Effector memory CD8-positive, alpha-beta T cell (primary cell): ENCODE data around the gene DEFB126.

Experiments
- ATAC-seq: fragments of 150-1000 bp; cut with Tn5 transposase; replicated peaks from 2 replicates; pipeline ENCODE4 v1.10.0; 2021; ENCODE audit warnings: mild to moderate bottlenecking, moderate library complexity
- DNase-seq, 3 experiments: peaks; one replicate each; pipeline ENCODE4 v3.0.0; 2021
- H3K27ac Mint-ChIP-seq, 2 donors: one replicate each; pipeline ENCODE4 v1.8.0; 2022; ENCODE audit warnings: mild to moderate bottlenecking in 2 of 2, mixed read lengths in 2 of 2, moderate library complexity in 2 of 2
- H3K27me3 Mint-ChIP-seq, 2 donors: one replicate each; pipeline ENCODE4 v1.8.0; 2022; ENCODE audit warnings: mixed read lengths in 2 of 2
- H3K36me3 Mint-ChIP-seq: one replicate; pipeline ENCODE4 v1.8.0; 2022; ENCODE audit warnings: mild to moderate bottlenecking, moderate library complexity, mixed read lengths; ENCODE audit not compliant: insufficient read depth
- H3K4me1 Mint-ChIP-seq, 2 donors: one replicate each; pipeline ENCODE4 v1.8.0; 2022; ENCODE audit warnings: low read depth in 2 of 2, mixed read lengths in 2 of 2
- H3K4me3 Mint-ChIP-seq, 2 donors: one replicate each; pipeline ENCODE4 v1.8.0; 2022; ENCODE audit warnings: mild to moderate bottlenecking in 2 of 2, mixed read lengths in 2 of 2, moderate library complexity in 2 of 2
- H3K9me3 Mint-ChIP-seq, 2 donors: one replicate each; pipeline ENCODE4 v1.8.0; 2022; ENCODE audit warnings: mixed read lengths in 2 of 2

DEFB126 gene

GRCh38 chr20:168876-169275 is 26.5 kb downstream of the DEFB126 start:
- Mint-ChIP-seq H3K9me3 (no peaks in the 10 kb centered on the region), H3K4me3 (no peak overlapping the region), H3K4me1 (no peaks in the 10 kb centered on the region), H3K27ac (no peak overlapping the region), H3K27me3 (peaks cover 0 to 22% of the 10 kb centered on the region in 2 donors), H3K36me3 (no peaks in the 10 kb centered on the region)
- DNase-seq (no peak), ATAC-seq (no peak)

- H3K36me3 Mint-ChIP-seq = no peaks in the 10 kb centered on the region
- DNase-seq = no peak
- no peaks in the 10 kb centered on the region for H3K9me3 Mint-ChIP-seq
- no peaks in the 10 kb centered on the region for H3K4me1 Mint-ChIP-seq
- ATAC-seq = no peak
- H3K27ac Mint-ChIP-seq = no peak overlapping the region
- no peak overlapping the region for H3K4me3 Mint-ChIP-seq
- peaks cover 63 to 81% of the 10 kb centered on the region in 2 donors for H3K27me3 Mint-ChIP-seq
Observed at GRCh38 chr20:184288-184687, 41.9 kb downstream of the DEFB126 start.

- Mint-ChIP-seq H3K27ac (no peak overlapping the region), H3K27me3 (peaks cover 60 to 97% of the 10 kb centered on the region in 2 donors), H3K4me3 (no peak overlapping the region), H3K9me3 (no peaks in the 10 kb centered on the region), H3K36me3 (no peaks in the 10 kb centered on the region), H3K4me1 (no peaks in the 10 kb centered on the region)
- ATAC-seq (no peak), DNase-seq (no peak)
Observed at GRCh38 chr20:187733-188132, 45.3 kb downstream of the DEFB126 start.

DNA sequence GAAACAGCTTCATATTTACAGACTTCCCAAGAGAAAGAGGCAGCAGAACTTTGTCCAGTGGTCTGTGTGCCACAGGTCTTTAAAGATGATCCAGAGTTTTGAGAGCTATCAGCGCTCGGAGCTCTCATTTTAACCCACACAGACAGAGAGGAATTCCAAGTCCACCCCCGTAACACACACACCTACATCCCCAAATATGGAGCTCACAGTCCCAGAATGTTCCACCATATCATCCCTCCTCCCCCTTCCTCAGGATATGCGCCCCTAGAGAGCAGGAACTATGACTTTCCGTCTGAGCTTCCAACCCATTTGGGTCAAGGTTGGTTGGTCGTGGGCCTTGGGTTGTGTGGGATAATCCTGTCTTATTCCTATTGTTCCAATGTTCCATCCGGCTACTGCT is 47.2 kb downstream of the DEFB126 start, which contains the start of gene DEFB128:
Gene DEFB128, minus strand, starts transcription at position 101 of the 400 bp plus-strand sequence. Its CDS starts 88 bp downstream, at position 13.
- H3K36me3 Mint-ChIP-seq = no peaks in the 10 kb centered on the region
- H3K4me1 Mint-ChIP-seq = no peaks in the 10 kb centered on the region
- H3K27ac Mint-ChIP-seq = no peak within 1 kb of the TSS
- ATAC-seq (no peak), DNase-seq (no peak)
- H3K27me3 Mint-ChIP-seq = peaks cover 45 to 96% of the 10 kb centered on the region in 2 donors
- no peak within 1 kb of the TSS for H3K4me3 Mint-ChIP-seq
- H3K9me3 Mint-ChIP-seq = no peaks in the 10 kb centered on the region
